H9 (cell line): Measurements from ENCODE around the gene MACROD1. TPM values are rescaled to one million over a fixed set of nuclear protein-coding genes. Genes with fewer than 3 reads are reported as not detected.

Experiments
- DNase-seq: peaks from one replicate; pipeline ENCODE4 v3.0.0-alpha.2; 2017
- H2AFZ ChIP-seq: one replicate; pipeline ENCODE4 v1.6.1; 2013; ENCODE audit warnings: mild to moderate bottlenecking, low read length, control low read depth, moderate library complexity
- H2AK5ac ChIP-seq: 2 replicates; pipeline ENCODE4 v1.6.1; 2013; ENCODE audit warnings: low read length, control low read depth, mixed read lengths; ENCODE audit not compliant: insufficient read length
- H2BK120ac ChIP-seq: one replicate; pipeline ENCODE4 v1.6.1; 2013; ENCODE audit warnings: low read depth, mild to moderate bottlenecking, low read length, control low read depth, inconsistent platforms; ENCODE audit not compliant: poor library complexity, severe bottlenecking
- H2BK12ac ChIP-seq: 2 replicates; pipeline ENCODE4 v1.6.1; 2013; ENCODE audit warnings: low read length, control low read depth, mixed read lengths, low read depth; ENCODE audit not compliant: insufficient read length
- H2BK15ac ChIP-seq: 2 replicates; pipeline ENCODE4 v1.6.1; 2013; ENCODE audit warnings: low read depth, low read length, control low read depth
- H2BK20ac ChIP-seq: one replicate; pipeline ENCODE4 v1.6.1; 2013; ENCODE audit warnings: low read depth, mild to moderate bottlenecking, low read length, control low read depth, inconsistent platforms; ENCODE audit not compliant: poor library complexity, severe bottlenecking
- H2BK5ac ChIP-seq: 2 replicates; pipeline ENCODE4 v1.6.1; 2013; ENCODE audit warnings: low read length, control low read depth, mixed read lengths; ENCODE audit not compliant: insufficient read length
- H3K14ac ChIP-seq: 2 replicates; pipeline ENCODE4 v1.6.1; 2013; ENCODE audit warnings: low read length, control low read depth; ENCODE audit not compliant: insufficient read depth
- H3K18ac ChIP-seq: 2 replicates; pipeline ENCODE4 v1.6.1; 2013; ENCODE audit warnings: low read depth, mild to moderate bottlenecking, mixed read lengths, low read length, control low read depth; ENCODE audit not compliant: insufficient read length
- H3K23ac ChIP-seq: 2 replicates; pipeline ENCODE4 v1.6.1; 2013; ENCODE audit warnings: low read length, control low read depth, mixed read lengths, low read depth; ENCODE audit not compliant: insufficient read length
- H3K23me2 ChIP-seq: 2 replicates; pipeline ENCODE4 v1.6.1; 2013; ENCODE audit warnings: low read depth, mild to moderate bottlenecking, mixed read lengths, low read length, control low read depth; ENCODE audit not compliant: insufficient read length, poor library complexity, severe bottlenecking
- H3K27ac ChIP-seq: 2 replicates; pipeline ENCODE4 v1.5.1; 2013; ENCODE audit warnings: low read length, control low read depth, mixed read lengths, low read depth; ENCODE audit not compliant: insufficient read length
- H3K27me3 ChIP-seq: 2 replicates; pipeline ENCODE4 v1.6.1; 2013; ENCODE audit warnings: low read length, control low read depth, inconsistent platforms; ENCODE audit not compliant: insufficient read depth
- H3K4ac ChIP-seq: 2 replicates; pipeline ENCODE4 v1.6.1; 2013; ENCODE audit warnings: low read depth, mild to moderate bottlenecking, control low read depth, inconsistent platforms, low read length, moderate library complexity
- H3K4me1 ChIP-seq: 2 replicates; pipeline ENCODE4 v1.6.1; 2013; ENCODE audit warnings: low read length, control low read depth, inconsistent platforms; ENCODE audit not compliant: insufficient read depth
- H3K4me2 ChIP-seq: 2 replicates; pipeline ENCODE4 v1.6.1; 2013; ENCODE audit warnings: low read length, control low read depth, mixed read lengths; ENCODE audit not compliant: insufficient read length, insufficient read depth
- H3K56ac ChIP-seq: 2 replicates; pipeline ENCODE4 v1.6.1; 2013; ENCODE audit warnings: low read depth, mild to moderate bottlenecking, mixed read lengths, low read length, control low read depth; ENCODE audit not compliant: insufficient read length
- H3K79me1 ChIP-seq: 2 replicates; pipeline ENCODE4 v1.6.1; 2013; ENCODE audit warnings: low read depth, mild to moderate bottlenecking, moderate library complexity, low read length, control low read depth, inconsistent platforms; ENCODE audit not compliant: insufficient read depth, poor library complexity, severe bottlenecking
- H3K79me2 ChIP-seq: 2 replicates; pipeline ENCODE4 v1.6.1; 2013; ENCODE audit warnings: low read length, control low read depth, inconsistent platforms; ENCODE audit not compliant: insufficient read depth
- H3K9ac ChIP-seq: 2 replicates; pipeline ENCODE4 v1.6.1; 2013; ENCODE audit warnings: low read length, control low read depth, mixed read lengths; ENCODE audit not compliant: insufficient read length; ENCODE audit errors: extremely low read depth
- H3K9me3 ChIP-seq: one replicate; pipeline ENCODE4 v1.6.1; 2013; ENCODE audit warnings: low read depth, low read length, inconsistent platforms; ENCODE audit not compliant: control insufficient read depth
- H3T11ph ChIP-seq: one replicate; pipeline ENCODE4 v1.6.1; 2013; ENCODE audit warnings: mild to moderate bottlenecking, low read length, control low read depth, inconsistent platforms
- H4K20me1 ChIP-seq: one replicate; pipeline ENCODE4 v1.6.1; 2013; ENCODE audit not compliant: control insufficient read depth, insufficient read length, insufficient read depth
- H4K5ac ChIP-seq: 2 replicates; pipeline ENCODE4 v1.6.1; 2013; ENCODE audit warnings: low read depth, mild to moderate bottlenecking, mixed read lengths, low read length, control low read depth; ENCODE audit not compliant: insufficient read length
- H4K8ac ChIP-seq: replicated peaks from 2 replicates; pipeline ENCODE4 v1.6.1; 2013; ENCODE audit warnings: low read length, control low read depth, mixed read lengths, low read depth; ENCODE audit not compliant: insufficient read length
- H4K91ac ChIP-seq: 2 replicates; pipeline ENCODE4 v1.6.1; 2013; ENCODE audit warnings: low read depth, mild to moderate bottlenecking, moderate library complexity, mixed read lengths, low read length, control low read depth; ENCODE audit not compliant: insufficient read length
- H3K27ac Mint-ChIP-seq, 3 experiments: 2 replicates in 2 of 3; 3 replicates in 1 of 3; pipeline ENCODE4 v1.8.0; 2020 to 2021; ENCODE audit warnings: mixed read lengths in 3 of 3, mild to moderate bottlenecking in 1 of 3, moderate library complexity in 1 of 3
- H3K27me3 Mint-ChIP-seq: 2 replicates; pipeline ENCODE4 v1.8.0; 2021; ENCODE audit warnings: low read depth, mild to moderate bottlenecking, moderate library complexity, mixed read lengths
- H3K36me3 Mint-ChIP-seq, 3 experiments: 2 replicates in 2 of 3; 3 replicates in 1 of 3; pipeline ENCODE4 v1.8.0; 2020 to 2021; ENCODE audit warnings: low read depth in 3 of 3, mixed read lengths in 3 of 3; ENCODE audit not compliant: insufficient read depth in 1 of 3
- H3K4me1 Mint-ChIP-seq, 2 experiments: 2 replicates each; pipeline ENCODE4 v1.8.0; 2020; ENCODE audit warnings: mixed read lengths in 2 of 2
- H3K4me3 Mint-ChIP-seq, 2 experiments: 2 replicates in 1 of 2; 3 replicates in 1 of 2; pipeline ENCODE4 v1.8.0; 2020 to 2021; ENCODE audit warnings: mild to moderate bottlenecking in 2 of 2, mixed read lengths in 2 of 2, moderate library complexity in 1 of 2
- H3K9me3 Mint-ChIP-seq, 2 experiments: 2 replicates in 1 of 2; 3 replicates in 1 of 2; pipeline ENCODE4 v1.8.0; 2020; ENCODE audit warnings: mild to moderate bottlenecking in 2 of 2, mixed read lengths in 2 of 2, moderate library complexity in 1 of 2
- WGBS: extraction: QIAGEN DNeasy Blood & Tissue Kit; methylation state at CpG from one replicate; pipeline ENCODE4 v1.1.7; 2013; ENCODE audit warnings: missing lambda C conversion rate, low lambda C conversion rate, mixed read lengths; ENCODE audit not compliant: insufficient read length; ENCODE audit errors: extremely low coverage; 5-methylcytosine and 5-hydroxymethylcytosine counted together
- total RNA-seq: library from RNA; stranded (reverse); gene quantifications from 2 replicates; pipeline ENCODE4 v1.2.1, GENCODE V29; 2021
- TF ChIP-seq, protein P1 (sequence below): fragments of 200-600 bp; sonication (generic); conservative IDR thresholded peaks from 3 replicates; pipeline ENCODE4 v1.8.0; 2021; ENCODE audit warnings: antibody characterized with exemption, mild to moderate bottlenecking

MACROD1 gene
- total RNA-seq, 1 experiment from 2014 or later: 21.2 TPM

DNA sequence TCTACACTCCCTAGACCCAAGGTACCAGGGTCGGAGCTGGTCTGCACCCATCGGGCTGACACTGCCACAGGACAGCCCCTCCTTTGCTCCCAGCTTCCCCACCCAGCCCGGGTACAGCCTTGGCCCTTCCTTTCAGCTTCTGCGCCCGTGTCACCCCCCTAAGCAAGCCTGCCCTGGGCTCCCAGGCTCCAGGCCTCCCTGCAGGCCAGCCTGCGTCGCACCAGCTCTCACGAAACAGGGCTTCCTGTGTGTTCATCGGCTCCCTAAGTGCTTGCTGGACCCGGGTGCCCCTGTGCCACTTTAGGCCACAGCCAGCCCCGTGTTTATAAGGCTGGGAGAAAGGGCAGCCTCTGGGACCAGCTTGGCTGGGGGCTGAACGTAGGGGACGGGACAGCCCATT, 109.1 kb downstream of the MACROD1 start:
- Mint-ChIP-seq H3K27me3 (peaks cover 78% of the 10 kb centered on the region), H3K4me1 (peaks cover 32 to 36% of the 10 kb centered on the region in 2 experiments), H3K4me3 (peak overlapping the region in 1 of 2 experiments; percentile 26; a peak in 2 of 5 replicates), H3K27ac (no peak overlapping the region), H3K36me3 (no peaks in the 10 kb centered on the region), H3K9me3 (no peaks in the 10 kb centered on the region; a peak in 1 of 5 replicates)
- peaks cover 10% of the 10 kb centered on the region for H3K23me2 ChIP-seq
- H2BK12ac ChIP-seq: no peak overlapping the region
- no CpG with 5 or more reads among the region's 13 CpGs for WGBS
- H2BK5ac ChIP-seq: no peak overlapping the region
- no peaks in the 10 kb centered on the region for H3K79me1 ChIP-seq
- H2BK120ac ChIP-seq: no peak overlapping the region
- peaks cover 2% of the 10 kb centered on the region; the same call in 1 of the 2 replicates for H3K4me1 ChIP-seq
- H3K4me2 ChIP-seq: no peak overlapping the region
- no peak overlapping the region for H3K4ac ChIP-seq
- H4K91ac ChIP-seq: no peak overlapping the region
- no peaks in the 10 kb centered on the region for H3K9me3 ChIP-seq
- no peak overlapping the region for H3K9ac ChIP-seq
- TF ChIP-seq, protein P1, sequence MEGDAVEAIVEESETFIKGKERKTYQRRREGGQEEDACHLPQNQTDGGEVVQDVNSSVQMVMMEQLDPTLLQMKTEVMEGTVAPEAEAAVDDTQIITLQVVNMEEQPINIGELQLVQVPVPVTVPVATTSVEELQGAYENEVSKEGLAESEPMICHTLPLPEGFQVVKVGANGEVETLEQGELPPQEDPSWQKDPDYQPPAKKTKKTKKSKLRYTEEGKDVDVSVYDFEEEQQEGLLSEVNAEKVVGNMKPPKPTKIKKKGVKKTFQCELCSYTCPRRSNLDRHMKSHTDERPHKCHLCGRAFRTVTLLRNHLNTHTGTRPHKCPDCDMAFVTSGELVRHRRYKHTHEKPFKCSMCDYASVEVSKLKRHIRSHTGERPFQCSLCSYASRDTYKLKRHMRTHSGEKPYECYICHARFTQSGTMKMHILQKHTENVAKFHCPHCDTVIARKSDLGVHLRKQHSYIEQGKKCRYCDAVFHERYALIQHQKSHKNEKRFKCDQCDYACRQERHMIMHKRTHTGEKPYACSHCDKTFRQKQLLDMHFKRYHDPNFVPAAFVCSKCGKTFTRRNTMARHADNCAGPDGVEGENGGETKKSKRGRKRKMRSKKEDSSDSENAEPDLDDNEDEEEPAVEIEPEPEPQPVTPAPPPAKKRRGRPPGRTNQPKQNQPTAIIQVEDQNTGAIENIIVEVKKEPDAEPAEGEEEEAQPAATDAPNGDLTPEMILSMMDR: no peak
- H2AK5ac ChIP-seq: no peak overlapping the region
- H2BK20ac ChIP-seq: no peak overlapping the region
- H2AFZ ChIP-seq: no peak overlapping the region
- H3K27me3 ChIP-seq: peaks cover 19% of the 10 kb centered on the region; the same call in 1 of the 2 replicates
- H3K14ac ChIP-seq: no peak overlapping the region; the same call in 1 of the 2 replicates
- no peak overlapping the region for H3K27ac ChIP-seq
- no peak for DNase-seq
- H2BK15ac ChIP-seq: no peak overlapping the region
- no peak overlapping the region for H4K5ac ChIP-seq
- H3K79me2 ChIP-seq: no peaks in the 10 kb centered on the region
- H3K56ac ChIP-seq: no peak overlapping the region
- H4K20me1 ChIP-seq: no peaks in the 10 kb centered on the region
- no peak overlapping the region for H3K23ac ChIP-seq
- H3T11ph ChIP-seq: no peak overlapping the region
- no peak overlapping the region for H3K18ac ChIP-seq
- no peak overlapping the region for H4K8ac ChIP-seq
